Glutamatergic neuron (in vitro differentiated cells): ENCODE data around the gene DPF3. TPM values are rescaled to one million over a fixed set of nuclear protein-coding genes. Genes with fewer than 3 reads are reported as not detected.

Experiments used
- DNase-seq: peaks from one replicate; pipeline ENCODE4 v3.0.0; 2022
- H3K27ac Mint-ChIP-seq: one replicate; pipeline ENCODE4 v1.8.0; 2020; ENCODE audit warnings: mild to moderate bottlenecking, mixed read lengths, inconsistent platforms; ENCODE audit not compliant: unreplicated experiment
- H3K27me3 Mint-ChIP-seq: one replicate; pipeline ENCODE4 v1.8.0; 2020; ENCODE audit warnings: mild to moderate bottlenecking, moderate library complexity, mixed read lengths, inconsistent platforms; ENCODE audit not compliant: unreplicated experiment
- H3K36me3 Mint-ChIP-seq: one replicate; pipeline ENCODE4 v1.8.0; 2020; ENCODE audit warnings: mild to moderate bottlenecking, mixed read lengths, inconsistent platforms; ENCODE audit not compliant: unreplicated experiment
- H3K4me1 Mint-ChIP-seq: one replicate; pipeline ENCODE4 v1.8.0; 2020; ENCODE audit warnings: mild to moderate bottlenecking, low read depth, mixed read lengths, inconsistent platforms; ENCODE audit not compliant: unreplicated experiment
- H3K4me3 Mint-ChIP-seq: one replicate; pipeline ENCODE4 v1.8.0; 2020; ENCODE audit warnings: mild to moderate bottlenecking, mixed read lengths, inconsistent platforms; ENCODE audit not compliant: unreplicated experiment
- H3K9me3 Mint-ChIP-seq: one replicate; pipeline ENCODE4 v1.8.0; 2020; ENCODE audit warnings: mild to moderate bottlenecking, moderate library complexity, mixed read lengths, inconsistent platforms; ENCODE audit not compliant: unreplicated experiment
- total RNA-seq: library from RNA; stranded (reverse); fragmentation: NEBNext Ultra II Directional; extraction: Animal tissue kit (Norgen Biotek cat#: 25700); gene quantifications from one replicate; pipeline ENCODE4 v1.2.1, GENCODE V29; 2021; ENCODE audit not compliant: unreplicated experiment
- TF ChIP-seq, protein P1 (sequence below): fragments of 200-600 bp; sonication (generic); IDR thresholded peaks from one replicate; pipeline ENCODE4 v1.5.0; 2021; ENCODE audit not compliant: partially characterized antibody, unreplicated experiment

DPF3 gene
- total RNA-seq, 1 donor from 2014 or later, result 13.7 TPM

DNA sequence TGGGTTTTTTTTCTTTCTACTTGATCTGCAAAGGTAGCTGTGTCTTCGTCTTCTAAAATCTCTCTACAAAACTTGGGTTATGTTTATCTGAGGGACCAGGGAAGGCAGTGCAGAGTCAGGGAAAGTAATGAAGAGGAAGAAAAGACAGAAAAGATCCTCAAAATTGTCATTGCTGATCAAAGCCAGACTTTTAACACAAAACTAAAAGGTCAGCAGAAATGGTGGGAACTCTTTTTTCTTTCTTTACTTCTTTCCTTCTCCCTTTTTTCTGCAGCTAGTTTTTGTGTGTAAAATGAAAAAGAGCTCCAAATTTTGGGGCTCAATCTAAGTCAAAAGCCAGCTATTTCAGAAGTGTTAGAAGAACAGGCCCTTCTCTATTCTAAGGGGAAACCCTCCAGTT is 11.9 kb downstream of the DPF3 start:
- no peak for DNase-seq
- H3K4me1 Mint-ChIP-seq, result peaks cover 20% of the 10 kb centered on the region

DNA sequence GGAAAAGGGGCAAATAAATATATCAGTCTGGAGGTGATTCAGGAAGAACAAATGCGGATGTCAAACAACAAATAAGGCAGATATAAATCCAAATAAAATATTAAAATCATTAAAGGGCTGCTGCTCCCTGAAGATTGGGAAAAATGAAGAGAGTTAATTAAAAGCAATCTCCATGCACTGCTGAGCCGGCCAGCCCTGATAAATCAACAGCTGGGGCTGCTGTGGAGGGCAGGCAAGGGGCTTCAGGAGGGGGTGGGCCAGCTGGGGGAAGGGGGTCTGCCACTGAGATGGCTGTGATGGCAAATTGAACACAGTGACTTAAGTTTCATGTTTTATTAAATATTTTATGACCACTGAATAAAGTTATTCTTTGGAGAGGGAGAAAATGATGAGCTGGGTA is 12.4 kb downstream of the DPF3 start:
- Mint-ChIP-seq H3K27me3 (peaks cover 3% of the 10 kb centered on the region), H3K36me3 (no peaks in the 10 kb centered on the region), H3K4me3 (no peak overlapping the region), H3K9me3 (peaks cover 1% of the 10 kb centered on the region), H3K27ac (no peak overlapping the region), H3K4me1 (peaks cover 24% of the 10 kb centered on the region)
- DNase-seq, result no peak
- TF ChIP-seq, protein P1, sequence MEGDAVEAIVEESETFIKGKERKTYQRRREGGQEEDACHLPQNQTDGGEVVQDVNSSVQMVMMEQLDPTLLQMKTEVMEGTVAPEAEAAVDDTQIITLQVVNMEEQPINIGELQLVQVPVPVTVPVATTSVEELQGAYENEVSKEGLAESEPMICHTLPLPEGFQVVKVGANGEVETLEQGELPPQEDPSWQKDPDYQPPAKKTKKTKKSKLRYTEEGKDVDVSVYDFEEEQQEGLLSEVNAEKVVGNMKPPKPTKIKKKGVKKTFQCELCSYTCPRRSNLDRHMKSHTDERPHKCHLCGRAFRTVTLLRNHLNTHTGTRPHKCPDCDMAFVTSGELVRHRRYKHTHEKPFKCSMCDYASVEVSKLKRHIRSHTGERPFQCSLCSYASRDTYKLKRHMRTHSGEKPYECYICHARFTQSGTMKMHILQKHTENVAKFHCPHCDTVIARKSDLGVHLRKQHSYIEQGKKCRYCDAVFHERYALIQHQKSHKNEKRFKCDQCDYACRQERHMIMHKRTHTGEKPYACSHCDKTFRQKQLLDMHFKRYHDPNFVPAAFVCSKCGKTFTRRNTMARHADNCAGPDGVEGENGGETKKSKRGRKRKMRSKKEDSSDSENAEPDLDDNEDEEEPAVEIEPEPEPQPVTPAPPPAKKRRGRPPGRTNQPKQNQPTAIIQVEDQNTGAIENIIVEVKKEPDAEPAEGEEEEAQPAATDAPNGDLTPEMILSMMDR, result no peak

More for the DNA sequence above, 11.9 kb downstream of the DPF3 start:
- Mint-ChIP-seq H3K36me3 (no peaks in the 10 kb centered on the region), H3K27me3 (peaks cover 2% of the 10 kb centered on the region), H3K9me3 (peaks cover 1% of the 10 kb centered on the region), H3K27ac (no peak overlapping the region), H3K4me3 (no peak overlapping the region)
- TF ChIP-seq, protein P1, result no peak

DNA sequence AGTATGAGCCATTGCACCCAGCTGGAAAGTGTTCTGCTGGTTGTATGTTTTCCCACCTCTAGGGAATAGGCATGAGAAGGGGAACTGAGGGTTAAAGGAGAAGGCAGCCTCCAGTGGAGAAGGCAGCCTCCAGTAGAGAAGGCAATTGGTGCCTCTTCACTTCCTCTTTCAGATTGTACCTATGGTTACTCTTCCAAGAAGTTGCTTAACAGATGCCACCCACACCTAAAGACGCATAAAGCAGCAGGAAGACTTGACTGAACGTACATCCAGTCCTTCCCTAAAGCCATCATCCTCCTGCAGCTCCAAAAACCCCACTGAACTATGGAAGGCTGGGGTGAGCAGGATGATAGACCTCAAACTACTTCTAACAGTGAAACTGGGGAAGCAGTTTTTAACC is 13.1 kb downstream of the DPF3 start:
- Mint-ChIP-seq H3K4me1 (peaks cover 28% of the 10 kb centered on the region), H3K36me3 (no peaks in the 10 kb centered on the region), H3K9me3 (peaks cover 1% of the 10 kb centered on the region), H3K4me3 (no peak overlapping the region), H3K27ac (no peak overlapping the region), H3K27me3 (peaks cover 7% of the 10 kb centered on the region)
- TF ChIP-seq, protein P1, result no peak
- DNase-seq, result no peak

DNA sequence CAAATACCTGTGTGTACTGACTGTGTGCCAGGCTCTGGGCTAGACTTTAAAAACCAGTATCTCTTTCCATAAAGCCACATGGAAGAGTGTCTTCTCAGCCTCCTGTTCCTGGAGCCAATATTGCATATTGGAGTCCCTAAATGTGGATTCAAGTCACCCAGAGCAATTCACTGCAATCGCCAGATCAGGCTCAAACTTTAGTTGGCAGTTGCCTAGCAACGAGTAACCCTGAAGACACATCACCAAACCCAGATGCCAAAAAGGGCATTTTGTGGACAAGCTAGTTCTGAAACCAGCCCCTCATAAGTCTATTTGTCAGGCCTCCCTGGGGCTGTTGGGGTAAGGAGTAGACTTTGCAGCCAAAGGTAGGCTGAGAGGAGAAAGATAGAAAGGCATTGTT is 13.7 kb downstream of the DPF3 start:
- Mint-ChIP-seq H3K36me3 (no peaks in the 10 kb centered on the region), H3K4me1 (peaks cover 31% of the 10 kb centered on the region), H3K9me3 (peaks cover 1% of the 10 kb centered on the region), H3K4me3 (no peak overlapping the region), H3K27me3 (peaks cover 8% of the 10 kb centered on the region), H3K27ac (no peak overlapping the region)
- TF ChIP-seq, protein P1, result no peak
- DNase-seq, result no peak

DNA sequence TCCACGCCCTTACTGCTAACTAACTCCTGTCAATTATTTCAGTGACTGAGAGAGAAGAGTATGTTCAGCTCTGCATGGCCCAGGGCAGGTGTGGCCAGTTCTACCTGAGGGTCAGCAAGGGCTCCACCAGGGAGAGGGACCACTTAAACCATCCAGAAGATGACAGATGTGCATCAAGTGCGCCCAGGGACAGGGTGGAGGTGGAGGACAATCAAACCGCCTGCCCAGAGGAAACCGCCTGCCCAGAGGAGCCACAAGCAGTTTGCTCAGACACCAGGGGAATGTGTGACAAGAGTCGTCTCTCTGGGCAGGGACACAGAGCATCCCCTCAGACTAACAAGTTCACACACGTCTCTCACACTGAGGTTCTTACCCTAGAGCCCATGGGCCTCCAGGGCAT is 14.5 kb downstream of the DPF3 start:
- Mint-ChIP-seq H3K4me1 (peaks cover 31% of the 10 kb centered on the region), H3K27ac (no peak overlapping the region), H3K36me3 (peaks cover 4% of the 10 kb centered on the region), H3K9me3 (peaks cover 1% of the 10 kb centered on the region), H3K4me3 (no peak overlapping the region), H3K27me3 (peaks cover 8% of the 10 kb centered on the region)
- TF ChIP-seq, protein P1, result no peak
- no peak for DNase-seq
